ENCODE data around the gene OR52K1.
"Not testable (repeated sequence)": the region's sequence is repeated elsewhere in the genome, so short reads cannot be mapped to it uniquely, and the experiment has no call there.

OR52K1 gene

DNA sequence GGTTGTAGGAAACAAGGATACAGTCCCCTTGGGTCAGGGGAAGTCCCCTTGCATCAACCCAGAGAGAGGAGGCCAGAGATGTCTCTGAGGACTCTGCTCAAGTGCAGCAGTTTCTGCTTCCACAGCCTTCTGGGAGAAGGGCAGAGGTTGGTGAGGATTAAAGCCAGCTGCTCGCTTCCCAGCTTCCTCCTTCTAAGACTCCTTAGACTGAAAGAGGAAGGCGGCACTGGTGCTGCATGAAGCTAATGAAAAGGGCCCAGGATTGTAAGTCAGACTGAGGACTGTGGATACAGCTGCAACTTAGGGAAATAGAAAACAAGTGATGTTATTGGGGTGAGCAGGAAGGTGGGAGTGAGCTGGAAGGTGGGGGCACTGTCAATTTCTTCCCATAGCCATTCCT lies at the start of gene OR52K1:
Gene OR52K1 (plus strand): TSS at position 202 of the 400 bp plus-strand sequence. CDS start 6,255 bp downstream, outside the sequence.
- no peak for DNase-seq (ENCODE audit: low spot score)

DNA sequence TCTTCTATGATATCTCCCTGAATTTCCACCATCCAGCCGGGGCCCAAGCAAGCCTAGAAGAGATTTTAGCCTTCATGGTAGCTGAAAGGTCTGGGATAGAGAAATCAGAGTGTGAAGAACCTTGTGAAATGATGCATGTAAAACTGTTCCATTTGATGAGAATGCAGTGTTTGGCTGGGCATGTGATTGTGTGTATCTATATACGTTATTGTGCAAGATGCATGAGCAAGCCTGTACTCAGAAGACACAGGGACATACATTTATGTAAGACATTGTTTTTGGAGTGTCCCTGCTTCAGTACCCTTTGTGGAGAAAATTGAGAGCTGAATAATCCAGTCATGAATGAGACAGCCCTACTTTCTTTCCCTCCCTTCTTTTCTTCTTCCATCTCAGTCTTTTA lies 48.6 kb upstream of the OR52K1 start:
- no peak for DNase-seq (ENCODE audit: low spot score)

DNA sequence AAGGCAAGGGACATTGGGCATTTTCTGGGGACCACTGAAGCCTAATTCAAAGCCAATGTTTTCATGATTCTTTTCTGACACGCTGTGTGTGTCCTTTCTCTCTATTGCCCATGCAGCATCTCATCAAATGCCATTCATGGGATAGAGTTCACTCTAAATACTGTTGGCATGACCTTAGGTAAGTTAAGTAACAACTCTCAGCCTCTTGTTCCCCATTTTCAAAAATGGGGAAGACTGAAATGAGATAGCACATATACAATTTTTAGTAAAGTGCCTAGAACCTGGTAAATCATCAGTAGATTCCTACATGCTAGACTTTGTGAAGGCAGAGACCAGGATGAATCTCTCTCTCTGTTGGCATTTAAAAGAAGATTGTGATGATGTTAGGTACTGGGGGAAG lies 46.0 kb upstream of the OR52K1 start:
- DNase-seq (ENCODE audit: low spot score), result no peak

DNA sequence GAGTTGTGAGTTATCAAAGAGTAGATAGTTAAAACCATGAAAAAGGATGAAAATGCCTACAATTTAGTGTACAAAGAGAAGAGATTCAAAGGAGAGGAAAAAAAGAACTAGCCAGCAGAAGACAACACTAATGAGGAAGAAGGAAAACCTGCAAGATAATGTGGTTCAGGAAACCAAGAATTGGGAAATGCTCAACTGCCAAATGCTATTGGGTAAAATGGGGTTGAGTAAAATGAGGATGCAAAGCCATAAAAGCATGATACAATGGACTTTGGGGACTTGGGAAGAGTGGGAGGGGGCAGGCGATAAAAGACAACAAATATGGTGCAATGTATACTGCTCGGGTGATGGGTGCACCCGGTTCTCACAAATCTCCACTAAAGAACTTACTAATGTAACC lies 40.9 kb upstream of the OR52K1 start:
- DNase-seq (ENCODE audit: low spot score), result no peak

DNA sequence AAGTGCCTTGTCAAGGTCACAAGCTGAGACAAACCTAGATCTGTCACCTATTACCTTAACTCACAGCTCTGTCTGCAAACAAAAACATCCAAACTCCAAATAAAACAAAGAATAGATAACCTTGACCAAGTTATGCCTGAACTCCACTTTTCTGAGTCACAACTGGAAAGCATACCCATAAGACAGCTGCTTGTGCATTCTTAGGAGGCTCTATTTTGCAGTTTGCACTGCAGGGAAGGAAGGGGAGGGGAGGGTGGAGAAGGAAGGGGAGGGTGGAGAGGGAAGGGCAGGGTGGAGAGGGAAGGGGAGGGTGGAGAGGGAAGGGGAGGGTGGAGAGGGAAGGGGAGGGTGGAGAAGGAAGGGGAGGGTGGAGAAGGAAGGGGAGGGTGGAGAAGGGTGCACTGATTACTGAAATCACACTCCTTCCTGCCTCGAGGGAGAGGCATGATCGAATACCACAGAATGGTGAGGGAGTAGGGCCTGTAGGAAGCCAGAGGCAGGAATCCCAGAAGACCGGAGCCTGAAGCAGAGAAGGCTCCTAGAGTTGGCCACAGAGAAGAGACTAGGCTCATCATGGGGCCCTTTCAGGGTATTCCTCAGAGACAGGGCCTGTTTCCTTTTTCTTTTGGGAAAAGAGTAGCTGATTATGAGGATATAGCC lies 39.1 kb upstream of the OR52K1 start:
- DNase-seq (ENCODE audit: low spot score), result no peak

DNA sequence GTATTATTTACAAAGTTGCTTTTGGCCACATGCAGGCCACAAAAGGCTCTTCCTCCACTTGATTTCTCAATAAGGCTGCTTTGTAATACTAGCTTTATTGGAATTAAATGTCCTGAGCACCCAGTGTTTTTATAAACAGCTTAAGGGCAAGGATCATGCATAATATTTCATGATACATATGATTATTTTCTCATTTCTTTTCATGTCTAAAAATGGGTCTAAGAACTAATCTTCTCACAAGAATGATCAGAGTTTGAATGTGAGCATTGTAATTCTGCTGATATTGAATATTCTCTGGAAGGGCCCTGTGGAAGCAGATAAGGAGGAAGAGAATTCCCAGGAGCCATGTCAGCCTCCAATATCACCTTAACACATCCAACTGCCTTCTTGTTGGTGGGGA lies 33.5 kb upstream of the OR52K1 start, which contains the start of gene OR52K2:
Gene OR52K2 (plus strand): TSS at position 301 of the 400 bp plus-strand sequence. CDS start 45 bp downstream, at position 346.
- DNase-seq (ENCODE audit: low spot score), result no peak

DNA sequence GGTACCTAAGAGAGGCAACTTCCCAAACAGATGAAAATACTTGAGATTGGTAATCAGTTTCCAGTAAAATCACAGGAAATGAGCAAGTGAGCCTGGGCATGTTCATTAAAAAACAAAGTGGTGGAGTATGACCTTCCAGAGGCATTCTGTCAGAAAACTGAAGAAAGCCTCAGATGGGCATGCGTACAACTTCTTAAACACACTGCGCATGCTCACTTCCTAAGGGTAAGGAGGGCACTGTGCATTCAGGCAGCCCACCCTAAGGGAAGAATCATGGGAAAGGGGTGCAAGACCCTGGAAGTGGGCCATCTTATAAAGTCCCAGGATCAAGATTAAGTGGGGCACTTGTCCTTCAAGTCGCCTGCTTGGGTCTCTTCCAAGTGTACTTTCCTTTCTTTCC lies 29.3 kb upstream of the OR52K1 start:
- no peak for DNase-seq (ENCODE audit: low spot score)

DNA sequence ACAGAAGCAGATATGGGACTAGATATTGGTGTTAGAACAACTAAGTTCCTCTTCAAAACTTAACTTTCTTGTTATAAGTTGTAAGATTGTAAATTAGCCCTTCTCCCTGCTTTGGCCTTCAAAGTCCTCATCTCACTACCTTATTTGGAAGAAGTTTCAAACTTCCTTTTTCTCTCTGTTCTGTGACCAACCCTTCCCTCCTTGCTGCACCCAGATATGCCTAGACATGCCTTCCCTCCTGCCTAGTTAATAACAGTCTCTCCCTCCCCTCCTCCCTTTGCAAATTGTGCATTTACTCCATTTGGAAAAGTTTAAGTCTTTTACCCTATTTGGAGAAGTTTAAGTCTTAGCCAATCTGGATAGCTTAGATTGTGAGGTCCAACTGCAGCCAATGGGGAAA lies 28.4 kb upstream of the OR52K1 start:
- DNase-seq (ENCODE audit: low spot score), result no peak

DNA sequence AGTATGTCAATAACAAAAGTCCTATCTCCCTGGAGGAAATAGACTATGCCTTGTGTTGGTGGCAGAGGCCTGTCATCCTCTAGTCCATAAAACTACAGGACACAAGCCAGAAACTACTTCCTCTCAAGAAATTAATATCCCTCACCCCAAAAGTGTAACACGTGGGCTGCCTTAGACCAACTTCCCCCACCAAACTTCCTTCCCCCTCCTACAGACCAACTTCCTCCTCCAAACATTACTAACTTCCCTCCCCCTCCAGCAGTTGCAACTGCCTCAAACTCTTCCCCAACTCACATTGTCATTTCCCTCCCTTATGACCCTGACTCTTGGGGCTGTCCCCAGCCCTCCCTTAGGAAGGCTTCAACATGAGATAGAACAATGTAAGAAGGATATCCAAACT lies 27.0 kb upstream of the OR52K1 start:
- no peak for DNase-seq (ENCODE audit: low spot score)

DNA sequence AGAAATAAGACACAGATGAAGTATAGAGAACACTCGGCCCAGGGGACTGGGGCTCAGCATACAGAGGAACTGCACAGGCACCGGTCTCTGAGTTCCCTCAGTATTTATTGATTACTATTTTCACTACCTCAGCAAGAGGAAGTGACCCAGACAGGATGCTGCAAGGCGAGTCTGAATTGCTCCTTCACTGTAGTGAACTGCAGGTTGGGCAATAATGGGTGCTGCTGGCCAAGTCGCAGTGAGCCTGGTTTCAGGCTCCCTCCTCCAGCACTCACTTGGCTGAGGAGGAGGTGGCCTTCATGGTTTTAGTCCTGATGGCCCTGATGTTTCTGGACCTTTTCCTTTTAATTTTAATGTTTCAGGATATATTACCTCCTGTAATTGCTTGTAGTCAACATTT lies 22.9 kb upstream of the OR52K1 start:
- no peak for DNase-seq (ENCODE audit: low spot score)

DNA sequence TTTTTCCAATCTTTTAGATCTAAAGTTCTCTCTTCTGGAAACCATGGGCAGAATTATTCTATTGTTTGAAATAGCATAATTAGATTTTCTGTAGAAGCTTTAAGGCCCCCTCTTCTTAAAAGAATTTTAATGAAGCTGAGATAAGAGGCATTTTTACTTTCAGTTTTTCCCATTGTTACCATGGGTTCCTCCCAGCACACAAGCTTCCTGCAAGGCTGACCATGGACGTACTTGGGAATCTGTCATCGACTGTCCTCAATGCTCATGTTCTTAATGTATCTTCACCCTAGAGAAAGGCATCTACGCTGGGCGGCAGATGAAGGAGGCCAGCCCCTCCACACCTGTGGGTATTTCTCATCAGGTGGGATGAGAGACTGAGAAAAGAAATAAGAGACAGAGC lies 22.3 kb upstream of the OR52K1 start:
- no peak for DNase-seq (ENCODE audit: low spot score)

DNA sequence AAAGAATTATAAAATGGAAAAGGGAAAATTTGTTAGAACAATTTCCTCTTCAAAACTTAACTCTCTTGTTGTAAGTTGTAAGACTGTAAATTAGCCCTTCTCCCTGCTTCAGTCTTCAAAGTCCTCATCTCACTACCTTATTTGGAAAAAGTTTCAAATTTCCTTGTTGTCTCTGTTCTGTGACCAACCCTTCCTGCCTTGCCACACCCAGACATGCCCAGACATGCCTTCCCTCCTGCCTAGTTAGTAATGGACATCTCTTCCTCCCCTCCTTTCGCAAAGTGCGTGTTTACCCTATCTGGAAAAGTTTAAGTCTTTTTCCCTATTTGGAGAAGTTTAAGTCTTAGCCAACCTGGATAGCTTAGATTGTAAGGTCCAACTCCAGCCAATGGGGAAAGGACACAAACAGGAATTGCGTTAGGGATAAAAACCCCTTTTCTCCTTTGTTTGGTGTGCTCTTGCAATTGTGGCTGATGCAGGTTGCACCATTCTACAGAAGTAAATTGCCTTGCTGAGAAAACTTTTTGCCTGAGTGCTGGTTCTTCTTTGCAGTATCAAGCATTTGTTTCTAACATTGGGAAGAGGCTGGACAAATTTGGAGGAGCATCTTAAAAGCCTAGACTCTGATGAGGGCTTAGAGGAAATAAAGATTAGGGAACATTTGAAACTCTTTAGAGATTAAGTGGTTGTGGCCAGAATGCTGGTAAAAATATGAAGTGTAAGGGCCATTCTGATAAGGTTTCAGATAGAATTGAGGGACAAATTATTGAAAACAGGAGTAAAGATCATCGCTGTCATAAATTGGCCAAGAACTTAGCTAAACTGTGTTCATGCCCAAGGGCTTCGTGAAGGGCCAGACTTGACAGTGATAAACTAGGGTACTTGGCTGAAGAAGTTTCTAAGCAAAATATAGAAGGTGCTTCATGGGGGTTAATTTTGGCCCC lies 18.0 kb upstream of the OR52K1 start:
- DNase-seq (ENCODE audit: low spot score), result no peak

DNA sequence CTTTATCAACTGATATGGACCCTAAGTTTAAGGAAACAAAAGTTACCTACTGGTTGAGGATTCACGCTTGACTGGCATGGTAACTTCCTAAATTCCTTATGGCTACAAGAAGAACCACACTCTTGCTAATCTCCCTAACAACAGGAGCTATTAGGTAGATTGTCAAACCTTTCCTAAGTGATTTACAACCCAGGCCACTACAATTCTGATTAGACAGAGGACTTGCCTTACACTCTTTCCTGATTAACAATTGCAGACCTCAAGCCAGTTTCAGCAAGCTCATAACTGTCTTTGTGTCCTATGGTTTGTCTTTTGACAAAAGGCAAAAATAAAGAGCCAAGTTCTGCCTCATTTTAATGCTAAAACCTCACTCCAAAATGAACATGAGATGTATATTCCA lies 17.0 kb upstream of the OR52K1 start:
- no peak for DNase-seq (ENCODE audit: low spot score)

DNA sequence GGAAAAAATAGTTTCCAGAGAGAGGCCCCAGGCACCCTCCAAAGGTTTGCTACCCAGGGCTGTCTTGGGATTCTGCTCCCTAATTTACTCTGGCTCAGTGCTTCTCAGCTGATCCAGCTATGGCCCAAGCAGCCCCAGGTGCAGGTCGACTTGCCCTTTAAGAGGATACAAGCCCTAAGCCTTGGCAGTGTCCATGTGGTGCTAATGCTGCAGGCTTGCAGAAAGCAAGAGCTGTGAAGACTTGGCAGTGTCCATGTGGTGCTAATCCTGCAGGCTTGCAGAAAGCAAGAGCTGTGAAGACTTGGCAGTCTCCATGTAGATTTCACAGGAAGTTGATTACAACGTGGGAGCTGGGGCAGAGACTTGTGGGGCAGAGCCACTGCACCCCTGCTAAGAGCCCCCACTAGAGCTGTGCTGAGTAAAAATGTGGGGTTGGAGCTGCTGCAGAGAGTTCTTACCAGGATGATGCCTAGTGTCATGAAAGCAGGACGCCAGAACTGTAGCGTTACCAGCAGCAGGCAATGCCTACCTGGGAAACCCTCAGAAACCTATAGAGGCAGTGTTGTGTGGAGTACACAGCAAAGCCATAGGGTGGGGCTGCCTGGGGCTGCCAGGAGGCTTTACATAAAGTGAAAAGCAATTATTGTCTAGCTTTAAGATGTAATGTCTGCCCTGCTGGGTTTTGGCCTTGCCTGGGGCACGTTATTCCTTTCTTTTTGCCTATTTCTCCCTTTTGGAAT lies 16.1 kb upstream of the OR52K1 start:
- peak; percentile 4 for DNase-seq (ENCODE audit: low spot score)

DNA sequence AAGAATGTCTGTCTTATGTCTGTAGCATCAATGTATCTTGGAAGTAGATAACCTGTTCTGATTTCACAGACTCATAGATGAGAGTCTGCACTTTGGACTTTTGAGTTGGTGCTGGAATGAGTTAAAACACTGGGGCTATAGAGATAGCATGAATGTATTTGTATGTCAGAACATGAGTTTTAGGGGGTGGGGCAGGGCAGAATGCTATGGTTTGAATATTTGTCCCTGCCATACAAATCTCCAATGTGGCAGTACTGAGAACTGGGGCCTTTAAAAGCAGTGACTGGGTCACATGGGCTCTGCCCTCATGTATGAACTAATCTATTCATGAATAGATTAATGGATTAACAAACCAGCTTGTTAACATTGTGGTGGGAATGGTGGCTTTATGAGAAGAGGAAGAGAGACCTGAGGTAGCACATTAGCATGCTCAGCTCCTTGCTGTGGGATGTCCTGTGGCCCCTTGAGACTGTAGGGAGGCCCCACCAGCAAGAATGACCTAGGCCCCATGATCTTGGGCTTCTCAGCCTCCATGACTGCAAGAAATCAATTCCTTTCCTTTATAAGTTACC lies 15.5 kb upstream of the OR52K1 start:
- DNase-seq (ENCODE audit: low spot score), result no peak

DNA sequence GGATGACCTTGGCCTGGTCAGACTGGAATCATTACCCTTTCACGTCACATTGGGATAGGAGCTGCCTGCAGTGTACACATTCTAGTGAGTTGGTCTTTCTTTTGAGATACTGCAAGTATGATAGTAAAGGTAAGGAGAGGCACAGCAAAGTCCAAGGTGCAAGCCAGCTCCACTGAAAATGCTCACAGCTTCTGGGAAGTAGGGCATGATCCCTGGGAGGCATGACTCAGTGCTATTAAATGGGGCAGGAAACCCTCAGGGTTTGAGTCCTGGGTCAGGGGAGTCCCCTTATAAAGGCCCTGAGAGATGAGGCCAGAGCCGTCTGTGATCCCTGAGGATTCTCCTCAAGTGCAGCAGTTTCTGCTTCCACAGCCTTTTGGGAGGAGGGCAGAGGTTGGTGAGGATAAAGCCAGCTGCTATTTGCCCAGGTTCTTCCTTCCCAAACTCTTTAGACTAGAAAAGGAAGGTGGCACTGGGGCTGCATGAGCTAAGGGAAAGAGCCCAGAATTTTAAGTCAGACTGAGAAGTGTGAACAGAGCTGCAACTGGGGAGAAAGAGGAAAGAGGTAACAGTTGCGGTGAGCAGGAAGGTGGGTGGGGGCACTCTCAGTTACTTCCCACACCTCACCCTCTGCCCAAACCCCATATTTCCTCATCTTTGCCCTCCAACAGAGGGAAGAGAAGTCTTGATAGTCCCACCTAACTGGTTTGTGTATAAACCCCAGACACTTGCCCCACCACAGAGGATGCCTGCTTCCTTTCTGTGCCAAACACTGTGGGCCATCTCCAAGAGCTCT lies 14.4 kb upstream of the OR52K1 start:
- DNase-seq (ENCODE audit: low spot score), result no peak

DNA sequence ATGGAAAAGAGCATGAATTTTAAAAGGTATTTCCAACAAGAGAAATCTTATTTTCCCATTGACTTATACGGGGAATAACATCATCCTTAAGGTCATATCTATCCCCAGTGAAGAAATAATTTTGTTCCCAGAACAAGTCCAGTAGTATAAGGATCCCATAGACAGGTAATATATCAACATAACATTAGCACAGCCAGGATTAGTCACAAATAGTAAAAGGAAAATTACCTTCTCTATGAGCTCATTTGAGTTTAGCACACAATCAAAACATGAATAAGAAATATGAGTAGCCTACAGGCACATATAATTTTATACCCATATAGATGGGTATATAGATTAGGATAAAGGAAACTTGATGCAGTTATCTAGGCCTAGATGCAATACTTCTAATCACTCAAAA lies 2.8 kb upstream of the OR52K1 start:
- no peak for DNase-seq (ENCODE audit: low spot score)

DNA sequence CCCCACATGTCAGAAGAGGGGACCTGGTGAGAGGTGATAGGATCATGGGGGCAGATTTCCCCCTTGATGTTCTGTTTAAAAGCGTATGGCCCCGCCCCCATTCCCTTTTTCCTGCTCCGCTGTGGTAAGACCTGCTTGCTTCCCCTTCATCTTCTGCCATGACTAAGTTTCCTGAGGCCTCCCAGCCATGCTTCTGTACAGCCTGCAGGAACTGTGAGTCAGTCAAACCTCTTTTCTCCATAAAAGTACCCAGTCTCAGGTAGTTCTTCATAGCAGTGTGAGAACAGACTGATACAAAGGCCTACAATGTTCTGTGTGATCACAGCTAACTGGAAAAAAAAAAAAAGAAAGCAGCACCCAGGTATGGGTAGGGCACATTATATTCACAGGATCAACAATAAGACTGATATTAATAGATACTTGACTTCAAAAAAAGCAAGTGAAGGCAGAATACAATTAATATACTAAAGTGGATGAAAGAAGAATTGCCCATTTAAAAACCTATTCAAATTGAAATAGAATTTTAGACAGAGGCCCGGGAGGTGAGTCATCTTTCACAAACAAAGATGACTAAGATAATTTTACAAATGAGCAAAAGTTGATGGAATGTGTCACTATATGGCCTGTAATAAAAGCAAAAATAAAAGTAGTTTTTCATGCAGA lies 1.7 kb upstream of the OR52K1 start:
- no peak for DNase-seq (ENCODE audit: low spot score)

DNA sequence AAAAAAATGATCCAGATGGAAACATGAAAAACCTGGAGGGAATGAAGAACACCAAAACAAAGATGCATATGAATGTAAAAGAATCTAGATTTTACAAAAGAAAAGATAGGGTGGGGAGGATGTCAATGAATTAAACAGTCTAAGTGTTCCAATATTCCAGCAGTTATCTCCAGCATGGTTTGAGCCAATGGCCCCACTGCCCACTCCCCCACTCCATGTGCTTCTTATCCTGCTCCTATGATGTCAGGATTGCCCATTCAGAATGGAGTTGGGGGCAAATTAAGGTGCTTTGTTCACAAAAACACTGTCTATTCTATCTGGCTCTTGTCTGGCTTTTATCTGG lies 1.2 kb upstream of the OR52K1 start:
- no peak for DNase-seq (ENCODE audit: low spot score)

DNA sequence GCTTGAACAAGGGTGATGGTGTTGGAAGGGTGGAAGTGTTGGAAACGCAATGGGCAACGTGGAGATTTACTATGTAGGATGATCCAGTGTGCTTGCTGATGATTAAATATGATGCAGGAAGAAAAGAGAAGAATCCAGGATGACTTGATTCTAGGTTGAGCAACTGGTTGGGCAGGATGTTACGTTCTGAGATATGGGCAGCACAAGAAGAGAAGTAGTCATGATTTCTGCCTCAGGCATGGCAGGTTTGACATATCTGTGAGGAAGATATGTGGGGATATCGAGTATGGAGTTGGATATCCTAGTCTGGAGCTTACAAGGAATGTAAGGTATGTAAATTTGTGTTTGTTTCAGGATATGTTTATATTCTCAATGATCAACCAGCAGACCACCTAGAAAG lies 1.9 kb downstream of the OR52K1 start:
- DNase-seq (ENCODE audit: low spot score), result no peak

DNA sequence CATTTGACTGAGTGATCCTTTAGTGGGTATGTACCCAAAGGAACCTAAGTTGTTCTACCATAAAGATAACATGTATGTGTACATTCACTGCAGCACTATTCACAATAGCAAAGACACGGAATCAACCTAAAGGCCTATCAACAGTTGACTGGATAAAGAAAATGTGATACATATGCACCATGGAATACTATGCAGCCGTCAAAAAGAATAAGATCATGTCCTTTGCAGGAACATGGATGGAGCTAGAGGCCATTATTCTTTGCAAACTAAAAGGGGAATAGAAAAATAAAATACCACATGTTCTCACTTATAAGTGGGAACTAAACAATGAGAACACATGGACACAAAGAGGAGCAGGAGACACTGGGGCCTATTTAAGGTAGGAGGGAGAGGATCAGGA lies 9.0 kb downstream of the OR52K1 start:
- DNase-seq (ENCODE audit: low spot score), result not testable (repeated sequence)

Data from HuH-7 (cell line).